Ovary (tissue), 9 donors: ENCODE measurements around the gene SETD1A. TPM values are rescaled to one million over a fixed set of nuclear protein-coding genes. Genes with fewer than 3 reads are reported as not detected.

Experiments used
- DNase-seq, 5 donors: peaks; one replicate each; pipeline ENCODE4 v3.0.0-alpha.2; 2019 to 2020
- H3K27ac ChIP-seq, 2 donors: fragments of 200-600 bp; one replicate each; pipeline versions ENCODE4 v1.5.1 to v1.8.0; 2019 to 2022
- H3K27me3 ChIP-seq: fragments of 200-600 bp; one replicate; pipeline ENCODE4 v1.8.0; 2022
- H3K36me3 ChIP-seq: fragments of 200-600 bp; sonication (generic); one replicate; pipeline ENCODE4 v1.5.1; 2019
- H3K4me1 ChIP-seq: one replicate; pipeline ENCODE4 v1.8.1; 2013; ENCODE audit warnings: mild to moderate bottlenecking, moderate library complexity; ENCODE audit not compliant: insufficient read depth
- H3K4me3 ChIP-seq: fragments of 200-600 bp; sonication (generic); one replicate; pipeline ENCODE4 v1.5.1; 2017
- H3K9me3 ChIP-seq, 2 donors: fragments of 200-600 bp in 1 of 2; sonication (generic) in 1 of 2; one replicate each; pipeline versions ENCODE4 v1.5.1 to v1.8.1; 2013 to 2019; ENCODE audit warnings: mild to moderate bottlenecking in 1 of 2, moderate library complexity in 1 of 2
- CTCF ChIP-seq, 3 donors: fragments of 450-650 bp in 2 of 3; fragments of 200-600 bp in 1 of 3; IDR thresholded peaks; one replicate each; pipeline versions ENCODE4 v1.5.1 to v1.8.0; 2016 to 2022; ENCODE audit warnings: antibody characterized with exemption in 3 of 3, mild to moderate bottlenecking in 1 of 3
- EP300 ChIP-seq: sonication (generic); formaldehyde crosslinking; IDR thresholded peaks from one replicate; pipeline ENCODE4 v1.6.1; 2017; ENCODE audit warnings: antibody characterized with exemption
- POLR2A ChIP-seq: fragments of 450-650 bp; IDR thresholded peaks from one replicate; pipeline ENCODE4 v1.6.1; 2017; ENCODE audit warnings: antibody characterized with exemption, mild to moderate bottlenecking, moderate library complexity
- WGBS, 3 donors: extraction: QIAGEN DNeasy Blood & Tissue Kit in 1 of 3; methylation state at CpG; one replicate each; pipeline versions ENCODE4 v1.1.5 to v1.1.7; 2013 to 2017; 5-methylcytosine and 5-hydroxymethylcytosine counted together
- intact Hi-C, 4 donors: fragments of 100-400 bp; cut with DNase I; formaldehyde crosslinking; loops; one replicate each; pipeline versions ENCODE4 v1.11.0 to v1.15.1; 2022 to 2023
- polyA plus RNA-seq, 2 donors: library from polyadenylated mRNA; stranded (reverse); fragments of 200-250 nt in 1 of 2; fragments of 350-450 nt in 1 of 2; fragmentation: Illumina TruSeq in 1 of 2; extraction: RNeasy Lipid Tissue Mini Kit (QIAGEN cat#74804) in 1 of 2; gene quantifications; one replicate each; pipeline ENCODE4 v1.2.3, GENCODE V29; 2013 to 2014
- total RNA-seq, 7 donors: library from RNA; depleted of rRNA in 2 of 7; stranded (reverse); fragments of >200 nt in 2 of 7; fragmentation: NEBNext Ultra II Directional in 3 of 7; extraction: Animal tissue kit (Norgen Biotek cat#: 25700) in 3 of 7; gene quantifications; one replicate each; pipeline versions ENCODE4 v1.1.0 to v1.2.4, GENCODE V29; 2016 to 2023
- donor health status: DM: no; HTN: no; CAD: no; lungs with moderate emphysema.
- donor health status: DM: no; HTN: no; CAD: no.
- donor health status: Bipolar disorder and iron deficiency.
- donor health status: DM: yes; HTN: yes; CAD: no.
- donor health status: DM: no; HTN: no; CAD: no.
- donor health status: DM: yes; HTN: yes; CAD: no.

SETD1A gene
- total and polyA plus RNA-seq, 9 donors = 5.0 to 31.8 (median 24.7) TPM

- DNase-seq = peak in 3 of 5 donors; percentile 36 to 59 (median 59)
- intact Hi-C loops = no loop called here
- Histone ChIP-seq H3K27ac (no peak overlapping the region), H3K4me1 (no peaks in the 10 kb centered on the region), H3K36me3 (no peaks in the 10 kb centered on the region), H3K27me3 (no peaks in the 10 kb centered on the region), H3K9me3 (no peaks in the 10 kb centered on the region), H3K4me3 (no peak overlapping the region)
- TF ChIP-seq POLR2A = no peak
- WGBS, 3 donors = 81 to 85% (median 83%) methylated on average over 26 of the region's 26 CpGs
Measured at GRCh38 chr16:30925632-30925987, 31.9 kb upstream of the SETD1A start.

GRCh38 chr16:30925995-30926811 lies 31.4 kb upstream of the SETD1A start:
- no peak overlapping the region for H3K27ac ChIP-seq
- WGBS, 3 donors = 57 to 60% (median 57%) methylated on average over 10 of the region's 10 CpGs
- H3K27me3 ChIP-seq = no peaks in the 10 kb centered on the region
- peak in 2 of 5 donors; percentile 21 to 42 for DNase-seq
- H3K4me1 ChIP-seq = no peaks in the 10 kb centered on the region
- no peak overlapping the region for H3K4me3 ChIP-seq
- H3K9me3 ChIP-seq = no peaks in the 10 kb centered on the region
- H3K36me3 ChIP-seq = no peaks in the 10 kb centered on the region
- intact Hi-C loops = no loop called here
- no peak for TF ChIP-seq CTCF (IDR thresholded peaks at IDR 0.05)
- no peak for TF ChIP-seq POLR2A
- no peak for TF ChIP-seq EP300

- Histone ChIP-seq H3K27ac (no peak overlapping the region), H3K27me3 (no peaks in the 10 kb centered on the region), H3K4me3 (no peak overlapping the region), H3K36me3 (no peaks in the 10 kb centered on the region), H3K9me3 (no peaks in the 10 kb centered on the region), H3K4me1 (no peaks in the 10 kb centered on the region)
- intact Hi-C loops = no loop called here
- DNase-seq = peak in 1 of 5 donors; percentile 45
- 75 to 85% (median 81%) methylated on average over 17 to 22 of the region's 22 CpGs for WGBS, 3 donors
- no peak for TF ChIP-seq CTCF (IDR thresholded peaks at IDR 0.05)
- no peak for TF ChIP-seq POLR2A
Measured at GRCh38 chr16:30926937-30927788, 30.4 kb upstream of the SETD1A start.

GRCh38 chr16:30927789-30928378 lies 29.7 kb upstream of the SETD1A start:
- intact Hi-C loops = no loop called here

More at GRCh38 chr16:30927789-30928378, 29.7 kb upstream of the SETD1A start:
- H3K36me3 ChIP-seq = no peaks in the 10 kb centered on the region
- H3K27ac ChIP-seq = no peak overlapping the region
- WGBS, 3 donors = 48 to 57% (median 56%) methylated on average over 15 of the region's 15 CpGs
- H3K4me3 ChIP-seq = no peak overlapping the region
- no peaks in the 10 kb centered on the region for H3K9me3 ChIP-seq
- H3K27me3 ChIP-seq = no peaks in the 10 kb centered on the region
- TF ChIP-seq EP300 (no peak), CTCF (IDR thresholded peaks at IDR 0.05) (no peak), POLR2A (no peak)
- no peaks in the 10 kb centered on the region for H3K4me1 ChIP-seq
- DNase-seq = peak; percentile 53 to 72 (median 62)
